OCI-LY7 (cell line): ENCODE results near the gene SMARCB1. TPM values are rescaled to one million over a fixed set of nuclear protein-coding genes. Genes with fewer than 3 reads are reported as not detected.

Source experiments
- BruUV-seq: library from RNA; stranded (reverse); fragments of 400-500 nt; replicated peaks from 2 replicates; lab custom pipeline; 2021; lab: Mats Ljungman, UMichigan
- CTCF ChIA-PET: fragments of 300-600 bp; sonication (Branson Sonifier 250); formaldehyde crosslinking; loops from one replicate; lab custom pipeline; 2022; ENCODE audit warnings: antibody characterized with exemption; ENCODE audit not compliant: unreplicated experiment; lab: Charles Lee
- POLR2A ChIA-PET: fragments of 300-600 bp; sonication (Branson Sonifier 250); formaldehyde crosslinking; loops from one replicate; lab custom pipeline; 2022; ENCODE audit warnings: antibody characterized with exemption; lab: Charles Lee
- DNase-seq: peaks from one replicate; pipeline ENCODE4 v3.0.0-alpha.2; 2015; ENCODE audit warnings: low spot score
- H2AFZ ChIP-seq: fragments of 200-600 bp; sonication (generic), shearing (Covaris generic); 2 replicates; pipeline ENCODE4 v1.6.1; 2014; ENCODE audit warnings: mild to moderate bottlenecking, antibody characterized with exemption, low read length, moderate library complexity
- H3K27ac ChIP-seq: fragments of 200-600 bp; sonication (generic); 2 replicates; pipeline ENCODE4 v1.5.1; 2014; ENCODE audit warnings: mixed run types, low read depth, mild to moderate bottlenecking, moderate library complexity, low read length, inconsistent platforms; ENCODE audit not compliant: poor library complexity, severe bottlenecking
- H3K36me3 ChIP-seq: fragments of 200-600 bp; sonication (generic); 2 replicates; pipeline ENCODE4 v1.6.1; 2014; ENCODE audit warnings: mild to moderate bottlenecking, antibody characterized with exemption, low read length, moderate library complexity, mixed read lengths; ENCODE audit not compliant: insufficient read depth
- H3K4me1 ChIP-seq: fragments of 200-600 bp; sonication (generic); 2 replicates; pipeline ENCODE4 v1.5.1; 2014; ENCODE audit warnings: mild to moderate bottlenecking, low read length; ENCODE audit not compliant: insufficient read depth, poor library complexity, severe bottlenecking
- H3K4me2 ChIP-seq: fragments of 200-600 bp; sonication (generic); 2 replicates; pipeline ENCODE4 v1.6.1; 2014; ENCODE audit warnings: mild to moderate bottlenecking, low read length
- H3K4me3 ChIP-seq: fragments of 200-600 bp; sonication (generic); 2 replicates; pipeline ENCODE4 v1.5.1; 2014; ENCODE audit warnings: mild to moderate bottlenecking, low read depth, low read length; ENCODE audit not compliant: poor library complexity, severe bottlenecking
- H3K79me2 ChIP-seq: fragments of 200-600 bp; sonication (generic); 2 replicates; pipeline ENCODE4 v1.6.1; 2016; ENCODE audit warnings: low read depth, mild to moderate bottlenecking, low read length, moderate library complexity, mixed read lengths; ENCODE audit not compliant: insufficient read depth
- H3K9me2 ChIP-seq: fragments of 200-600 bp; sonication (generic); 2 replicates; pipeline ENCODE4 v1.6.1; 2016; ENCODE audit warnings: mild to moderate bottlenecking, low read length, mixed read lengths; ENCODE audit not compliant: insufficient read depth
- H3K9me3 ChIP-seq: fragments of 200-600 bp; sonication (generic); 2 replicates; pipeline ENCODE4 v1.6.1; 2014; ENCODE audit warnings: mild to moderate bottlenecking, mixed run types, low read length, mixed read lengths
- H4K20me1 ChIP-seq: fragments of 200-600 bp; sonication (generic); 2 replicates; pipeline ENCODE4 v1.6.1; 2014; ENCODE audit warnings: mild to moderate bottlenecking, antibody characterized with exemption, low read length, moderate library complexity, mixed read lengths; ENCODE audit not compliant: insufficient read depth
- EZH2phosphoT487 ChIP-seq: fragments of 200-600 bp; sonication (generic); IDR thresholded peaks from 2 replicates; pipeline ENCODE4 v1.6.1; 2018; ENCODE audit warnings: low read depth, borderline replicate concordance, mild to moderate bottlenecking, mixed run types, antibody characterized with exemption, low read length, moderate library complexity, mixed read lengths
- intact Hi-C: fragments of 100-400 bp; cut with micrococcal nuclease; formaldehyde crosslinking; loops from one replicate; pipeline ENCODE4 v1.10.0; 2022; ENCODE audit not compliant: unreplicated experiment
- total RNA-seq, 2 experiments: library from RNA; depleted of rRNA in 1 of 2; stranded (reverse); fragments of >200 nt in 1 of 2; shearing (Covaris generic) in 1 of 2; gene quantifications; 2 replicates each; pipeline ENCODE4 v1.2.3, GENCODE V29; 2014 to 2022
- TF ChIP-seq, protein P1 (sequence below): fragments of 200-600 bp; sonication (generic); conservative IDR thresholded peaks from 2 replicates; pipeline ENCODE4 v1.5.1; 2014; ENCODE audit warnings: mild to moderate bottlenecking, antibody characterized with exemption, low read length, moderate library complexity, mixed read lengths

The SMARCB1 gene
- total RNA-seq, 2 experiments from 2014 or later, result 252 to 265 TPM

DNA sequence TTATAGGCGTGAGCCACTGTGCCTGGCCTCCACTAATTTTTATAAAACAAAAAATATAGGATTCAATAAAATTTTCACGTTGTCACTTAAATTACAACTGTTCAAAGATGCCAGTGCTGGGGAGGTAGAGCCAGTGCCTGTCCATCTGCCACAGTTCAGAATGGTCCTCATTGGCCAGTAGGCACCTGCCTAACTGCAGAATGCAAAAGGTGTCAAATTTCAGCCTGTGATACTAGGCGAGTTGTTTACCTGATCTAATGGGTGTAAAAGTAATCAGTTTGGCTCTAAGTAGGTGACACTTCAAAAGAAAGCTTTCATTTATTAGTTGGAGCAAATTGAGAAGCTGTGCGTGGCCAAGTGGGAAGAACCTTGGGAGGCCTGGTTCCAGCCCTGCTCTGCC is 2.4 kb downstream of the SMARCB1 start:
- CTCF ChIA-PET, result no interaction called here
- TF ChIP-seq, protein P1, sequence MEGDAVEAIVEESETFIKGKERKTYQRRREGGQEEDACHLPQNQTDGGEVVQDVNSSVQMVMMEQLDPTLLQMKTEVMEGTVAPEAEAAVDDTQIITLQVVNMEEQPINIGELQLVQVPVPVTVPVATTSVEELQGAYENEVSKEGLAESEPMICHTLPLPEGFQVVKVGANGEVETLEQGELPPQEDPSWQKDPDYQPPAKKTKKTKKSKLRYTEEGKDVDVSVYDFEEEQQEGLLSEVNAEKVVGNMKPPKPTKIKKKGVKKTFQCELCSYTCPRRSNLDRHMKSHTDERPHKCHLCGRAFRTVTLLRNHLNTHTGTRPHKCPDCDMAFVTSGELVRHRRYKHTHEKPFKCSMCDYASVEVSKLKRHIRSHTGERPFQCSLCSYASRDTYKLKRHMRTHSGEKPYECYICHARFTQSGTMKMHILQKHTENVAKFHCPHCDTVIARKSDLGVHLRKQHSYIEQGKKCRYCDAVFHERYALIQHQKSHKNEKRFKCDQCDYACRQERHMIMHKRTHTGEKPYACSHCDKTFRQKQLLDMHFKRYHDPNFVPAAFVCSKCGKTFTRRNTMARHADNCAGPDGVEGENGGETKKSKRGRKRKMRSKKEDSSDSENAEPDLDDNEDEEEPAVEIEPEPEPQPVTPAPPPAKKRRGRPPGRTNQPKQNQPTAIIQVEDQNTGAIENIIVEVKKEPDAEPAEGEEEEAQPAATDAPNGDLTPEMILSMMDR, result no peak
- no peak for TF ChIP-seq EZH2phosphoT487
- Histone ChIP-seq H3K4me3 (peak overlapping the region; percentile 75), H3K4me2 (peak overlapping the region; percentile 91), H4K20me1 (peaks cover 22% of the 10 kb centered on the region), H3K79me2 (peaks cover 52% of the 10 kb centered on the region), H2AFZ (no peak overlapping the region), H3K36me3 (peaks cover 64% of the 10 kb centered on the region), H3K4me1 (peaks cover 41% of the 10 kb centered on the region), H3K9me3 (no peaks in the 10 kb centered on the region), H3K27ac (no peak overlapping the region), H3K9me2 (no peaks in the 10 kb centered on the region)
- no TSS peak for BruUV-seq
- POLR2A ChIA-PET, result interaction anchor here (0.6 to 0.7 kb wide), 3 partner anchors 17 to 68 kb away, joined by 3 to 7 read pairs (median 3); partner anchors contain the start of gene SLC2A11
- DNase-seq, result no peak
- intact Hi-C loops, result loop anchor here (5.0 kb wide), 1 partner anchor 48 kb away; the partner anchor contains the start of gene DERL3

DNA sequence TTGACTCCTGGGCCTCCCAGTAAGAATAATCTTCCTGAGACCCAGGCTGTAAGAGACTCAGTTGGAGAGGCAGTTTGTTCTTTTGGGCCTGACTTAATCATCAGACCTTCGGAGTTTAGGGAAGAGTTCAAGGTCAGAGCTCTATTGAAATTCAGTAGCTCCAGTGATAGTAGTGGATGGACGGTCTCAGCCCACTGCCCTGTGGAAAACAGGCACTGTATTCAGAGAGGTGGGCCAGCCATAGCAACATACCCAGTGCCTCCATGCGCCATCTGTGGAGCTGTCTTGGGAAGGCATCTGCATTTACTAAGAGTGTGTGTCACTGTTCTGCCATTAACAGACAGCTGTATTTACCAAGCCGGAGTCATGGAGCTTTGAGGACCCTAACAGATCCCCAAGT is 2.9 kb downstream of the SMARCB1 start:
- Histone ChIP-seq H3K27ac (no peak overlapping the region), H3K79me2 (peaks cover 52% of the 10 kb centered on the region)
- TF ChIP-seq, protein P1, result peak; percentile 52
- no peak for TF ChIP-seq EZH2phosphoT487

More for the DNA sequence above, 2.9 kb downstream of the SMARCB1 start:
- peaks cover 22% of the 10 kb centered on the region for H4K20me1 ChIP-seq
- H3K4me3 ChIP-seq, result peak overlapping the region; percentile 75
- intact Hi-C loops, result loop anchor here (5.0 kb wide), 1 partner anchor 48 kb away; the partner anchor contains the start of gene DERL3
- no peak overlapping the region for H2AFZ ChIP-seq
- ChIA-PET CTCF (no interaction called here), POLR2A (interaction anchor here (0.5 to 0.7 kb wide), 3 partner anchors 9 to 68 kb away, joined by 3 to 7 read pairs (median 6); partner anchors contain the start of gene SLC2A11)
- peaks cover 37% of the 10 kb centered on the region for H3K4me1 ChIP-seq
- no peaks in the 10 kb centered on the region for H3K9me2 ChIP-seq
- H3K9me3 ChIP-seq, result no peaks in the 10 kb centered on the region
- peaks cover 69% of the 10 kb centered on the region for H3K36me3 ChIP-seq
- H3K4me2 ChIP-seq, result peak overlapping the region; percentile 91
- no TSS peak for BruUV-seq
- peak; percentile 38 for DNase-seq
